Measurements from ENCODE around the gene TBX3.

Gene TBX3

GRCh38 chr12:114668886-114669288, 15.1 kb downstream of the TBX3 start:
- DNase-seq, result no peak

GRCh38 chr12:114668151-114668885, 15.7 kb downstream of the TBX3 start:
- DNase-seq, result peak in 49 of 58 donors; percentile 2 to 53 (median 13)

- DNase-seq, result no peak
These were observed 16.3 kb downstream of the TBX3 start for GRCh38 chr12:114667669-114668150.

- DNase-seq, result no peak
These were observed 17.0 kb downstream of the TBX3 start for GRCh38 chr12:114666746-114667668.

- DNase-seq, result no peak
These were observed 18.3 kb downstream of the TBX3 start for GRCh38 chr12:114665411-114666260.

GRCh38 chr12:114664651-114665320, 19.2 kb downstream of the TBX3 start:
- no peak for DNase-seq

GRCh38 chr12:114662512-114663177, 21.3 kb downstream of the TBX3 start:
- peak in 53 of 58 donors; percentile 2 to 85 (median 36) for DNase-seq

- DNase-seq, result no peak
These were observed 22.7 kb downstream of the TBX3 start for GRCh38 chr12:114661245-114661644.

GRCh38 chr12:114659084-114659483, 24.9 kb downstream of the TBX3 start:
- no peak for DNase-seq

- DNase-seq, result no peak
These were observed 26.0 kb downstream of the TBX3 start for GRCh38 chr12:114658002-114658441.

GRCh38 chr12:114657597-114657920, 26.4 kb downstream of the TBX3 start:
- DNase-seq, result no peak

GRCh38 chr12:114656906-114657596, 26.9 kb downstream of the TBX3 start:
- no peak for DNase-seq

GRCh38 chr12:114655934-114656749, 27.8 kb downstream of the TBX3 start:
- no peak for DNase-seq

GRCh38 chr12:114649585-114649984, 34.4 kb downstream of the TBX3 start:
- no peak for DNase-seq

GRCh38 chr12:114648711-114649110, 35.3 kb downstream of the TBX3 start:
- no peak for DNase-seq

- no peak for DNase-seq
These were observed 45.1 kb downstream of the TBX3 start for GRCh38 chr12:114638790-114639435.

- peak in 9 of 58 donors; percentile 0 to 11 (median 1) for DNase-seq
These were observed 47.1 kb downstream of the TBX3 start for GRCh38 chr12:114636723-114637480.

All from anterior cingulate cortex (tissue), 58 donors.